ENCODE results near the gene TMEM120A.

The TMEM120A gene

GRCh38 chr7:75957021-75957736 lies 37.2 kb downstream of the TMEM120A start:
- FAIRE-seq = no peak

DNA sequence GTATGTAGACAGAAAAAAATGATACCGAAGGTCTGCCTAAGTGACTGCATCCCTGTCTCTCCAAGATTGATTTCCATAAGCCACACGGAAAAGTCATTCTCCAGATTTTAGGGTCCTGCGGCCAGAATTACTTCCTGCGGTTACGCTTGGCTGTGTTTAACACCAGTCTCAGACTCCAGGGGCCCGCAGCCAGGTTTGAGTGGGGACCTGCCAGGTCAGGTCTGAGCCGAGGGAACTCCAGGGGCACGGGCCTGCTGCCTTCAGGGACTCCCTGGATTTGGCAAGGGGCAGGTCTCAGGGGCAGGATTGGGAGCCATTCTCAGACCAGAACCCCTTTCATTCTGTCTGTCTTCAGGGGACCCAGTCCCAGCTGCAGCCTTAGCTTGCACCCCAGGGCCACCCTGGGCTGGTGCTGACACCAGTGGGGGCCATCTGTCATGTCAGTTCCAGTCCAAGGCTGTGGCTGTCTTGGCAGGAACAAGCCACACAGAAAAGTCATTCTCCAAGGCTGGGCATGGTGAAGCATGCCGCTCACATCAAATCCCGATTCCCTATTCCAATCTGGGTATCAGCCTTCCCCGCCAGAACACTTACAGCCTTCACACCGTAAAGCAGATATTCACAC lies 39.0 kb downstream of the TMEM120A start:
- FAIRE-seq = no peak

GRCh38 chr7:75953931-75954330 lies 40.5 kb downstream of the TMEM120A start:
- no peak for FAIRE-seq

- FAIRE-seq = no peak
Observed at GRCh38 chr7:75953431-75953830, 41.0 kb downstream of the TMEM120A start.

DNA sequence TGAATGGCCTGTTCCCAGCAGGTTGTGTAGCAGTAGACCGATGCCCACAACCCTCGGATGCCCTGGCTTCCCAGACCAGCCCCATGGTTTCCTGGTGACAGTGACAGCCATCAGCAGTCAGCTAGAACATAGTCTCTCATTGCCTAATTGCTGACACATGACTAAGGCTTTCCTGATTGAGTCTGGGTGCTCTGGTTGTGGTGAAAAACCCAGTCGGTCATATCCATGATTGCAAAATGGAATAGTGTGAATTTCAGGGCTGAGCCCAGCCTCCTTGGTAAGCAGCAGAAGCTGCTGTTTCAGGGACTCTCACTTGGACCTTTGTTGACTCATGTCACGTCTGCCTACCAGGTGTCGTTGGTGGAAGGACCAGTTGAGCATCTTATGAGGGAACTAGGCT lies 42.9 kb downstream of the TMEM120A start:
- no peak for FAIRE-seq

DNA sequence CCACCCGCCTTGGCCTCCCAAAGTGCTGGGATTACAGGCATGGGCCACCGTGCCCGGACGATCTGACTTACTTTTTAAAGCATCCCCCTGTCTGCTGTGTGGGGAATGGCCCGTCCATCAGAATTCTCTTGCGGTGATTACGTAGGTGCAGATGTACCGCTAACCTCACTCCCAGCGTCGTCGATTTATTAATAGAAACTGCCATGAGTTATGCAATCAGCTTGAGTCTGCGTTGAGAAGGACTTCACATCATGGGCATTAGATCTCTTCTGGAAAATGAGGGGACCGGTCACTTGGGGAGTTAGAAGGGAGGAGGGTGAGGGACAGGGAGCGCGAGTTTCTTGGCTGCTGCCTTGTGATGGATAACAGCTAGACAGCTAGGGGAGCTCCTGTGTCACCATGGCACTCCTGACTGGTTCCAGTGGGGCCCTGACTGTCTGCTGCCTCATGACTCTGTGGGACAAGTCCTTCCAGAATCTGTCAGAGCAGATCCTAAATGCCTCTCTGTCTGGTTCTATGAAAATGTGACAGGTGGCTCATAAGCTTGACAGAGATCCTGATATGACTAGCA lies 44.2 kb downstream of the TMEM120A start:
- FAIRE-seq = no peak

DNA sequence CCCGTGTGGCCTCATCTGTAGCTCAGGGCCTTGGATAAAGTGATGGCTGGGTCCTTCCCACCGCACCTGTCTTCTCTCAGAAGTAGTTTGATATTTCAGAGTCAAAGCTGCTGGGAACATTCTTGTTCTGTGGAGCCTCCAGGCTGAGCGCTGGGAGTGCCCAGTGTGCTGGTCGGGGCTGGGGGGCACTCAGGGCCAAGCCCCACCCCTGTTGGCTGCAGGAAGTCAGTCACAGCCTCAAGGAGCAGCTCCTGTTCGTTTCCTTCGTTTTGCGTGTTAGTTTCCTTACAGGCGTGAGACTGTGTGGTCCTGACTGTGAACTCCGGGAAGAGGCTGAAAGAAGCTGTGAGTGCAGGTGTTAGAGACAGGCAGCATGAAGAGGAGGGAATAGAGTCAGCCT lies 46.2 kb downstream of the TMEM120A start:
- FAIRE-seq = no peak

DNA sequence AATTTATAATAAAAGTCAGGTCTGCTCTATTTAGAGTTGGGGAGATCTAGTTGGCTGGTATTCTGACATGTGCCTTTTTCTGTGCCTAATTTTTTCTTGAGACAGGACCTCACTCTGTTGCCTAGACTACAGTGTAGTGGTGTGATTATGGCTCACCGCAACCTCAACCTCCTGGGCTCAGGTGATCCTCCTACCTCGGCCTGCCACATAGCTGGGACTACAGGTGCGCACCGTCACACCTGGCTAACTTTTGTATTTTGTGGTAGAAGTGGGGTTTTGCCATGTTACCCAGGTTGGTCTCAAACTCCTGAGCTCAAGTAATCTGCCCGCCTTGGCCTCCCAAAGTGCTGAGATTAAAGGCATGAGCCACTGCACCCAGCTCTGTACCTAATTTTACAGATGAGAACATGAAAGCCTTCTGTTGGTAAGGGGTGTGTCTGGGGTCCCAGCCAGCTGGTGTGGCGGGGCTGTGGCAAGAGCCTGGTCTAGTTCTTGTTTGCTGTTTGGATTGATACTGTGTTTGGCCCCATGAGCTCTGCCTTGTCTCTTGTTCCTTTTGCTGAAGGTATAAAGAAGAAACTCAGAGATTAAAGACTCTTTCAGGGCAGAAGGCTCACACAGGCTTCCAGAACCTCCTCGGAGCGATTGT lies 48.1 kb downstream of the TMEM120A start:
- FAIRE-seq = no peak

GRCh38 chr7:75945297-75946168 lies 48.9 kb downstream of the TMEM120A start:
- no peak for FAIRE-seq

DNA sequence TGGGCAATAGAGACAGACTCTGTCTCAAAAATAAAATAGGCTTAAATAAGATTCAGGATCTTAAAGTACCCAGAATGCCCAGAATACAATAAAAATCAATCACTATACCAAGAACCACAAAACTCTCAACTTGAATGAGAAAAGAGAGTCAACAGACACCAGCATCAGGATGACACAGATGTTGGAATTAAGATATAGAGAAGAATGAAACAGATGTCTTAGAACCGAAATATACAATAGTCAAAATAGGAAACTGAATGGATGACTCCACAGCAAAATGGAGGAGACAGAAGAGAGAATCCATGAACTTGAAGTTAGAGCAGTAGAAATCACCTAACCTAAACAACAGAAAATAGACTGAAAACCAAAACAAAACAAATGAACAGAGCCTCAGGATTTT lies 49.9 kb downstream of the TMEM120A start:
- no peak for FAIRE-seq

- no peak for FAIRE-seq
Observed at GRCh38 chr7:75943864-75944263, 50.5 kb downstream of the TMEM120A start.

- no peak for FAIRE-seq
Observed at GRCh38 chr7:75938921-75939320, 55.5 kb downstream of the TMEM120A start.

DNA sequence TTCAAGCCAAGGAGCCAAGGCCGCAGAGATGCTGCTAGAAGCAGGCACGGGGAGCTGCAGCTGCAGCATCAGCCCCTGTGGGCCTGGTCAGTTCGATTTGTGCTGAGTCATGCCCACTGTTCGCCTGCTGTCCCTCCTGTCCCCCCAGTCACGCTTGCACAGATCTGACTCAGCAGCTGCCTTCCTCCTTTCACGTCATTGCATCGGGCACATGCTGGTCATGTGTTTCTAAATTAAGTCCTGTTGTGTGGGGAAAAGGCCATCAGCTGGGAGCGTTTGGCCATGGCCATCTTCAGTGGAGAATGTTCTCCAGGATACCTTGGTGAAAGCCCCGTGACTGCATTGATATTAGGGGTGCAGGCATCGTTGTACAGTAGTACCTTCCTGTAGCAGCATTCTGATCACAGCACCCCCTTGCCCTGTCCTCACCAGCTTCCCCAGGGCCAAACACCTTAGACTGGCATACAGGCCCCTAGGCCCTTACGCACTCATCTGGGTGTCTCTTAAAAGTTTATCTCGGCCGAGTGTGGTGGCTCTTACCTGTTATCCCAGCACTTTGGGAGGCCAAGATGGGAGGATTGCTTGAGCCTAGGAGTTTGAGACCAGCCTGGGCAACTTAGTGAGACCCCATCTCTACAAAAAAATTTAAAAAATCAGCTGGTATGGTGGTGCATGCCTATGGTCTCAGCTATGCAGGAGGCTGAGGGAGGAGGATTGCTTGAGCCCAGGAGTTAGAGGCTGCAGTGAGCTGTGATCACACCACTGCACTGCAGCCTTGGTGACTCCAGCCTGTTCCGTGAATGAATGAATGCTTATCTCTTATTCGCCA lies 56.2 kb downstream of the TMEM120A start:
- FAIRE-seq = no peak

All from endometrium (tissue), 2 donors.